HG03378 (cell line): ENCODE measurements around the gene SGIP1.

Experiments
- ATAC-seq: cut with Tn5 transposase; IDR thresholded peaks from one replicate; pipeline ENCODE4 v1.9.1; 2021; ENCODE audit warnings: mild to moderate bottlenecking, moderate library complexity; ENCODE audit not compliant: unreplicated experiment

The SGIP1 gene

DNA sequence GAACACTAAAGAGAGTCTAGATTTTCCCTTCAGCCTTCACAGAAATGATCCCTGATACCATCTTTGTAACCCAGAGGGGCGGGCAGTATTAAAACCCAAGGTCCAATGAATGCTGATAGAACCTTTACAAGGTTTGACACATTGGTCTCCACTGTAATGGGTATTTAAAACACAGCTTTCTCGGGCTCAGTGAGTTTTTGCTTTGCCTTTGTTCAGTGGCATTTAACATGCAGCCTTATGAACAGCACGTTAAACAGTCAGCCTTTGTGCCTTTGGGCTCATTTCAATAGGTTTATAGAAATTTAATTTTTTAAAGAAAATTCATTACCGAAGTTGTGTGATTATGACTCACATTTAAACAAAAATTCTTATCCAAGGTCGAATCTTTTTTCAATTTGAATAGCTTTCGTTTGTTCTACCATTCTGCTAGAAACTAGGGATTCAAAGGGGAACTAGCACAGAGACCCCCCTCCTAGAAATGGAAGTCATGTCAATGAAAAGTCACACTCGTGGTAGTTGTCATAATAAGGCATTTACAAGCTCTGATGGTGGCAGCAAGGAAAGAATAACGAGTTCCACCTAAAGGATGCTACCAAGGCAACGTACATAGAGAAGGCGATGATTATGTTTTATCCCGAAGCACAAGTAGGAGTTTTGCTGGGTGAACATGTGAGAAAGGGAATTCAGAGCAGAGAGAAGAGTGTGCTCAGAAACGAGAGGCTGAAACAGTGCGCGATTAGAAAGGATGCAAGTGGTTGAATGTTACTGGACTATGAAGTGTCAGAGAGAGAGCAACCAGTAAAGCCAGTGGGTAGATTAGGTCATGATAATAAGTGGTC lies 66.2 kb downstream of the SGIP1 start:
- no peak for ATAC-seq

DNA sequence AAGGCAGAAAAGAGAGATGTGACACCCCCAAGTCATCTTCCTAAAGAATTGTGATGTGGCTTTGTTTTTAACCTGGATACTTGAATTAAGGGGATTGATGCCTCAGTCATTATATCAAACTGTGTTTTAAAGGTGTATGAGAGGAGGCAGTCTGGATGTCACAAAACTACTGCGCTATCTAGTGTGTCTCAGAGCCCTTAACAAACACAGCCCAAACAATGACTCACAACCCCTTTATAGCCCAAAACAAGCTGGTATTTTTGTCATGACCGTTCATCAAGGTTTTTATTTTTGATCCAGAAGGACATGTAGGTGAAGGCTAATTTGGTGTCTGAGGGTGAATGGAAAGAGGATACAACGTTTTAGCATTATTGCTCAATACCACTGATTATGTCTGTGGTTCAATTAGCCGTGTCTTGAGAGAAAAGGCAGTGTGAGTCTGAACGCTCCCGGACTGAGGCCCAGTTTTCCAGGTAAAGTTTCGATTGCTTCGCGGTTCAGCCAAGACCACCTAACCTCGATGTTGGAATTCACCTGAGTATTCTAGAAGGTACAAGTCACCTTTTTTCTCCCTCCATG lies 71.6 kb downstream of the SGIP1 start:
- no peak for ATAC-seq

DNA sequence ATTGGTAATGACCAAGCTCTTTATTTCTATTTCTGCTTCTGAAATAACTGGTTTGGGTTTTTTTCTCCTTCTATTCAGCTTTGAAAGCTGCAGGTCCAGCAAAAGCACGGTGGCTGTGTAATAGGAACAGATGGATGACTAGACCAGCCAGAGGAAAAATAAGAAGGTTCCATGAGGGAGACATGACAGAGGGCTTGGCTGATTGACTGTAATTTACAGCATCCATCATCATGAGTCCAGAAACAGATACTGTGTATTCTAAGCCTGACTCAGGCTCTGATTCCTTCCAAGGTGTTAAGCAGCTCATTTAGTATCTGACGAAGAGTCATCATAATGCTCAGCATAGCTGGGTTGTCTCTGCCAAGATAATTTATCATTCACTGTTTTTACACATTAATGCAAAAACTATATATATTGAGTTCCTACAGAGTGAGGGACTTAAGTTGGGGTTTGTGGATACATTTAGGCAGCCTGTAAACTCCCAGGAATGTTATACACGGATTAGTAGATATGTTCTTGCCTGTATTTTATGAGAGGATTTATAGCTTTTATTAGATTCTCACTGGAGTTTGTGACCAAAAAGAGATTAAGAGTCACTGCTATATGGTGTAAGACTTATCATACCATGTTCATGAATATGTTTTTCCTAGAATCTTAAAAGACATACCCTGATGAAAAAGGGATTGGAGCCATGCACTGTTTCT lies 72.6 kb downstream of the SGIP1 start:
- no peak for ATAC-seq

DNA sequence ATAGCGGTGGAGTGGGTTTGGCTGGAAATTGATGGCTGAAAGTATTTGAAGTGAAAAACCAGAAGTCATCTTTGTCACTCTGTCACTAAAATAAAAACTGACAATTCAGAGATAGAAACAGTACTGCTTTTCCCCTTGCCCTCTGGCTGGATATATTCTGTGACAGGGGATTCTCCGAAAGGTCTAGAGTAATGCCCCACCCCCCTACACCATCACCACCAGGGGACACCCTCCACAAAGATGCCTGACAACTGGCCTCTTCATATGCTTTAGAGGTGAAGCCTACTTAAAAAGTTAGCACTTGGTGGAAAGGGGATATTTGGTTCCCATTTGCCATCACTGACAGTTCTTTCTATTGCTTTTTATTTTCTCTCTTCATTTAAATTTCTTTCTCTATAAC lies 73.5 kb downstream of the SGIP1 start:
- no peak for ATAC-seq

DNA sequence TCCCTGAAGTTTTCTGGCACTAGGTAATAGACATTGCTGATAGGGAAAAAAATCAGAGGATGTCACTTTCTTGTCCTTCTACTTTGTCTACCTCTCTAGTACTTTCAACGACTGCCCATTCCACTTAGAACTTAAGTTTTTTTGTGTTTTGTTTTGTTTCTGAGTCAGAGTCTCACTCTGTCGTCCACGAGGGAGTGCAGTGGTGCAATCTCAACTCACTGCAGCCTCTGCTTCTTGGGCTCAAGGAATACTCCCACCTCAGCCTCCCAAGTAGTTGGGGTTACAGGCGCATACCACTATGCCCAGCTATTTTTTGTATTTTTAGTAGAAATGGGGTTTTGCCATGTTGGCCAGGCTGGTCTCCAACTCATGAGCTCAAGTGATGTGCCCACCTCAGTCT lies 79.2 kb downstream of the SGIP1 start:
- no peak for ATAC-seq

DNA sequence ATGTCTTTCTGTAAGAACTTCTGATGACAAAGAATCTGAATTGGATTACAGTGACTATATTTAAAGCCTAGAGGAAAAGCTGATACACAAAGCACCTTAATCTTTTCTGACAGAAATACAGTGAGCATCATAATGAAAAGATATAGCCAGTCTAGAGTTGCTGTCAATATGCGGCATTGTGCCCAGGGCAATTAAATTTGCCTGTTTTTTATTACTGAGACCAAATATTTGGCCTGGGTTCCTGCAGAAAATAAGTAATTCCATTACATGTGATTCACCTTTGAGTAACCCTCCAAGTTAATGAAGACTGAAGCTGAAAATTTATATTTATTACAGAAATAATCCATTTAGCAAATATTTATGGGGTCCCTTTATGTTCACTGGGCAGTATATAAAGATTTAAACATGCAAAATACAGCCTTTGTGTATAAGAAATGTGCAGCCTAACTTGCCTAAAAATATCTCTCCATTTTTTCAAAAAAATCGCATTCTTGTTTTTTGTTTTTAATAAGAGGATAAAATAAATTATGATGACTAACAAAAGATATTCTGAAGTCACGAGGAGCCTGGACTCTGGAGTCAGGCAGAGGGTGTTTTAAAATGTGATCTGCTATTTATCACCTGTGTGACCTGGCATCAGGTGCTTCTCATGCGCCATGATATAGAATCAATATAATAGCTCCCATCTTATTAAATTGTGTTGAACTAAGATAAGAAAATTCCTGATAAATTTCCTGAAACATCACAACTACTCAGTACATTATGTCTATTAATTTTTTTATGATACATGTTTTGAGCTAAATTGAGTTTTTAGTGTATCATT lies 83.6 kb downstream of the SGIP1 start:
- ATAC-seq: no peak

DNA sequence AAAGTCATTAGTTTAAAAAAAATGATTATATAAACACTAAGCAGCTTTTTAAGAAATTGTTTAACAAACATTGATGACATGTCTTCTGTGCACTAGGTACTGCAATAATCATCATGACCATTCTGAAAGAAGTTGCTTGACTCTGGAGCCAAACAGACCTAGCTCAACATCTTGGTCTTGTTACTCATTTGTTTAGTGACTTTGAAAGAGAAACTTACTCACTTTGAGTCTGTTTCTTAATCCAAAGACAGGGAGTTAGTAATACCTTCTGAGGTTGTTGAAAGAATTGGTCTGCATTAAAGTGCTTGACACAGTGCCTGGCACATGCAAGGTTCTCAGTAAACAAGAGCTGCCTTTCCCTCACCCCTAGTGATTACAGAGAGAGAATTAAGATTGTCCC lies 84.4 kb downstream of the SGIP1 start:
- ATAC-seq: no peak

DNA sequence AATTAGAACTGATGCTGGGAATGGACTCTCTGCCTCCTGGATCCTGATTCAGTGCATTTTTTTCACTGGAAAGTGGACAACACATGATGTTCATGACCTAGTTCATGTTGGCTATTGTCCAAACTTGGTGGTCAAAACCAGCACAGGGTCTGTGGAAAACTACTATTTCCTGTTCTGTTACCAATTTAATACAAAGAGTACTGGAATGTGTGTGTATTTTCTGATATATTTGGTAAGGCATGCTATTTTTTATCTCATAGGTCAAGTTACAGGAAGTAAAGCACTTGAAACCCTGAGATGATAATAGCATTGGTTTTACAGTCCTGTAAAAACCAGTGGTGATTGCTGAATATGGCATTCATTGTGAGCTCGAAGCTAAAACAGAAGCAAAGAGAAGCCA lies 89.9 kb downstream of the SGIP1 start:
- ATAC-seq: no peak

DNA sequence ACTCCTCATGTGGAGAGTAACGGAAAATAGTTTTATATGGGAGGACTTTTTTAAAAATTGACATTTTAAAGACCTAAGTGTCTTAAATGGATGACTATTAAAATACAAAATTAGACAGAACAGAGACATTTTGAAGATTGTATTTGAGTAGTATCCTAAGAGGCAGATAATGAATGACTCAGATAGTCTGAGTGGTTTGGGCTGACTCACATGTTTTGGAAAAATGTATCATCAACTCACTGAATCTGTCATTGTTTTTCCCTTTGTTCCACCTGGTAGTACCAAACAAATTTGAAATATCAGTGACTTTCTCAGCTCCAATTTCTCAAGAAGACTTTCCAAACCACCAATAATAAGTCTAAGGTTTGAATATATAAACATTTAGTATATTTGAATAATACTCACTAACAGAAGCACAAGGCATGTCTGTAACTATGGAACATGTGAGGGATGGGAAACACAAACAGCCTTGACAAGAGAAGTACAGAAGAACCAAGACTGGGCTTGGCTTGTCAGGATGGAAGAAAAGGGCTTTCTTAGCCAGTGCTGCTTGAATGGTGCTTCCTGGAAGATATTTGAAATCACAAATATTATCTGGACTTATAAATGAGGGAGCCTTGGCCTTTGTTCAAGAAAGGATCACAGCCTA lies 90.6 kb downstream of the SGIP1 start:
- no peak for ATAC-seq

DNA sequence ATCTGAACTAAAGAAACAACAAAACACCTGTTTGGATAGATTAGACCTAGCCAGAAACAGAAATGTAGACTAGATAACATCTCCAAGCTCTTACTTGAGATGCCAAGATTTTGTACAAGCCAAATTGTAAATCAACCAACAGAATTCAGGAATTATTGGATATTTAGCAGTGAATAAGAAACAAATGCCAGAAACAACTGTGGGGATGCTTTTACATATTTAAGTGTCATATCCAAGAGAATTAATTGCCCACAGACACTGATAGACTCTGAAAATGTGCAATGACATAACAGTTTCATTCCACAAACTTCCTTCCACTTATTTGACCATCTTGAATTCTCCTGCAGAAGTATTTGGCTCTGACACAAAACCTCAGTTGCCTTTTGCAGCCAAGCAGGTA lies 92.3 kb downstream of the SGIP1 start:
- no peak for ATAC-seq

DNA sequence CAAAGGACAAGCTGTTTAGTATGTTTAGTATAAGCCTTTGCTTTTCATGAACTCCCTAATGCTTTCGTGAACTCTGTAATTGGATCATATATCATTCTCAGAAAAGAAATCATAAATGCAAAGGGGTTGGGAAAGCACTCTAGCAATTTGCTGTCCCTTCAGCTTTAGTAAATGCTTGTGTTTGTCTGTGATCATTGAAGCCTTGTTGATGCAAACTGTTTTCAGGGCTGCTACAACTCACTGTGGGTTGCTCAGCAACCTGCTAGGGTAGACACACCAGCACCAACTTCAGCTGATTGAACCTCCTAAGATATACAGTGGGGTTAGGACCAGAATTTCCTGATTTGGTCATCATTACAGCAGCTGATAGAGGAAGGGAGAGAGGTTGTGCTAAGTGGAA lies 95.0 kb downstream of the SGIP1 start:
- no peak for ATAC-seq

DNA sequence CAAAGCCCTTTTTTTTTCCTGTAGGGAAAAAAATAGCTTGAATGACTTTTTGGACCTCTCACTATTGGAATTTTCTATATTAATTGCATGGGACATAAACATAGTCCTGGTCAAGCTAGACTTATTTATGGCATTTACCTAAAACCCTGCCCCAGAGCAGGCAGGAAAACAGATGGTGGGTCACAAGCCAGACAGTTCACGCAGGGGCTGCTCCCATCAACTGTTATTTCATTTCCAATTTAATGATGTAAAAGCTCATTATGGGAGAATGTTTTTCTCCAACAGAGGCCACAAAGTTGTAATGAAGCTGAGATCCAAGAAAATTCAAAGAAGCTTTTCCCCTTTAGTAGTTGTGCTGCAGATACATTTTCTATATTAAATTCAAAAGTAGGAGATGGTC lies 99.2 kb downstream of the SGIP1 start:
- ATAC-seq: no peak

DNA sequence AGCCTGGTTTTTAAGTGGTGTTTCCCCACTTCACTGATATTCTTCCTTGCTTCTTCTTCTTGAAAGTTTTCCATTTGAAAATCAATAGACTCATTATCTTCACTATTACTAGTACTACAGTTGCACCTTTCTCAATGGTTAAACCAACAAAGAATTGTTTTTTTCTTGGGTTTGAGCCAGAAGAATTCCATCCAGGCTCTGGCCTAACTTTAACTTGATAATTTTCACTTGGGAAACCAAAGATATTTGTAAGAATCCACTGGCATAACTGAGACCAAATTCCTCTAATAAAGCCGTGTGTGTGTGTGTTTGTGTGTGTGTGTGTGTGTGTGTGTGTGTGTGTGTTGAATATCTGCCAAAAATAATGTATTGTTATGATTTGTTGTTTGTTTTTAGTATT lies 103.2 kb downstream of the SGIP1 start:
- ATAC-seq: no peak

DNA sequence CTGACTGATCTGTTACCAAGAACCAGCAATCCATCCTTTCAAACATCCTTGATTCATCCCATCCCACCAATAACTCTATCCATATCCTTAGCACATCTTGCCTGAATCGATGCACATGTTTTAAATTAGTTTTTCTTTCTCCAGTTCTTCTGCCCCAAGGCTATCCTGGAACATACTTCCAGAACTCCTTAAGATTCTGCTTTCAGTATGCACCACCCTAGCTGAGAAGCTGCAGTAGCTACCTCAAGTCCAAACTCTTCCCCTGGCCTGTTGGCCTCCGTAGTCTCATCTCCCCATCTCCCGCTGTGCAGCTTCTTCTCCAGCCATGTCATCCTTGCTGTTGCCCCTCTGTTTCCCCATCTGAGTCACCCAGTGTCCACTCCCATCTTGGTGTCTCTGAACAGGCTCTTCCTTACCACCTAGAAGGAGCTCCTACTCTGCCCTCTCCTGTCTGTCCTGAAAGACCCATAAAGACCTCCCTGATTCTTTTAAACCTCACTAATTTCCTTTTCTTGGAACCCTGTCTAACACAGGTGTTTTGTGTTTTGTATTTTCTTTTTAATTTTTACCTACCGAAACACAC lies 108.0 kb downstream of the SGIP1 start:
- ATAC-seq: no peak

DNA sequence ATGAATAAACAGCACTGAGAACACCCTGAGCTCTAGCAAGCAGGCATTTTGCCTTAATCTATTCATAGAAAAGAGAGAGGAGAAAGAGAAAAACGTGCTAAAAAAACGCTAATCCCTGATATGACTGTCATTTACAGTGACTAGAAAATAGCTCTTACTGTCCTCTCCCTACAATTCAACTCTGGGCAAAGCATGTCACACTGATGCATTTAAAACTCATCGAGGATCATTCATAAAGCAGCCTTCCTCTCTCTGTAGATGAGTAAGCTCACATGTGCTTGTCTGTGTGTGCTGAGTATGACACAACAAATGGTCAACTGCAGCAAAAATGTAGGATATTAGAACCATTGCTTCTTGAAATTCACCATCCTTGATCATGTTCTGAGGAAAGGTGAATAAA lies 109.0 kb downstream of the SGIP1 start:
- ATAC-seq: no peak

DNA sequence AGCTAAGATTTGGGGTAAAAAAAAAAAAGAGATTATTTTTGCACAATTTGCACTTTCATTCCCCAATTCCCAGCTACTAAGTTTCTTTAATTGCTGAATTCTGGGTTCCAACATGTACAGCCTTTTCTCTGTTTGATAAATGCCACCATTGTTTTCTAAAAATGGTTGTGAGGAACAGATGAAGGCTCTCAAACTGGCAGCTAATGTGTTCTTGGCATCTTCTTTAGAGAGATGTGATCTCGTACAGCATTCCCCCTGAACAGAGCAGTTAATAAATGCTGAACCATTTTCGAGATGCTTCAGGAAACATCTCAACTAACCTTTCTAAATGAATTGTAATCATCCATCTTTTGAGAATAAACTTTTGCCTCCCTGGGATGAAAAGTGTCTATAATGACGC lies 110.4 kb downstream of the SGIP1 start:
- ATAC-seq: no peak

DNA sequence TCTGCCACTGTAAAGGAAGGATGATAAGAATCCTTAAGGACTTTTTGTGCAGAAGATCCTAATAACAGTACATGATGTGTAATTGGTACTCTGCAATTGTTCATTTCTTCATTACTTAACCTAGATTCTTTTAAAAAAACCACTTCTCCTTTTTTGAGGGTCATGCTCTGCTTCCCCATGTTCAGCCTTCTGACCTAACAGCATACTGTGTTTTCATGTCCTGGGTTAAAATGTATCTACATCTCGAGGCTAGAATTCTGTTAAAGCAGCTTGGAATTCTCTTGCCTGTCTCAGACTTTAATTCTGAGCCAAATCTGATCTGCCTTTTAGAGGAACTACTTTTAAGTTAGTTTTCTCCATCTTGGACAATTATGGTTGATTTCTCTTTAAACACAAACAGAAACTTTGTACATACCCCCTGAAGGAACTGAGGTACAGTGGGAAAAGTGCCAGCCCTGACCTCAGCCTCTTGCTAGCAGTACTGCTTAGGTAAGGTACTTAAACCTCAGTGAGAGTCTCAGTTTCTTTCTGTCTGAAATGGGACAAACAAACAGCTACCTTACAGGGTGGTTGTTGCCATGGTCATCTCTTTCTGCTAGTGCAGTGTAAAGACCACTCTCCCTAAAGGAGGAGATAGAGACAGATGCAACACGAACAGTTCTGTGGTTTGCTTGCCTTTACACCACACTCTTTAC lies 115.1 kb downstream of the SGIP1 start:
- ATAC-seq: peak; percentile 91

DNA sequence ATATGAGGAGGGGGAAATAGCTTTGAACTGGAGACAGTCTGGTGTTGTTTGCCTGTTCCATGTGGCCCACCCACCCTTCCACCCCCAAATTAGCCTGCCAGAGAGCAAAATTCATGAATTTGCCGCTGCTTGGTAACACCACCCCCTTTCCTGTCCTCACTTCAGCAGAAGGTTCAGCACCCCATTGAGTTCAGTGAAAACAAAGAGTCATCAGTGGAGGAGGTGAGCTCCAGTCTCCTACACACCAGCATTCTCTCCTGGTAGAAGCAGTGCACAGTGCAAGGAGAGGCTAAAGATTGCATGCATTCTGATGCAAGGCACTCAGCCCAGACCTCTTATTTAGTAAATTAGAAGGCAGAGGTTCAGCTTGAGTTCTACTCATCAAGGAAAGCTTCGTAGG lies 118.6 kb downstream of the SGIP1 start:
- no peak for ATAC-seq

DNA sequence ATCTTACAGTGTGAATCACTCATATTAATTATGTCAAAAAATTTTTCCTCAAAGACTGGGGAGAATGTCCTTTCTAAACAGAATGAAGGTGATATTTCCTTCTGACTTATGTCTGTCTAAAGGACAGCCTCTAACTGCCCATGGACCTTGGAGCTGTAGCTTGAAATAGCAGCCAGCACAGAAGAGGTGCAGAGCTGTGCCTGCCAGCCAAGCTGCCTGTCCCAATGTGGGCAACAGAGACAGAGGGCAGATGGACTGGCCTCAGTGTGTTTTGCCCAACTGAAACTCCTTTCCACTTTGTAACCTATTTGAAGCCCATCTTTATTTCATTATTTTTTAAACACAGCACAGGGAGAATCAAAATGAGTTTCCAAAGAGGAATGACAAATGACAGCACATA lies 120.7 kb downstream of the SGIP1 start:
- no peak for ATAC-seq

DNA sequence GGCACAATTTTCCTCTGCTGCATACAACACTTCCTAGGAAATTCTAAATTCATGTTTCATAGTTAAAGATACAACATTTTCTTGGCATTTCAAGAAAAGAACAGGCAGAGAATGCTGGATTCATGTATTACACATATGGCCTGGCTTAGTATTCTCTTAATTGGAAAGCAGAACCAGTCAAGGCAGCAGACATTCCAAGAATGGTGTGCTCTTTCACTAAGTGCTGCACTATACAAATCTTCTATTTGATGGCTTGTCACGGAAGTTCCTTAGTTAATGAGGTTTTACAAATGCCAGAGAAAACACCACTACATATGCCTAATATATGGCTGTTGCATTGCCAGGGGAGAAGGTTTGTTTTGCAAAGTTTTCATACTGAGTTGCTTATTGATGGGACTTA lies 137.5 kb downstream of the SGIP1 start:
- ATAC-seq: no peak
